ENCODE results near the gene CMC1. TPM values are rescaled to one million over a fixed set of nuclear protein-coding genes. Genes with fewer than 3 reads are reported as not detected.
"Not testable (repeated sequence)": the region's sequence is repeated elsewhere in the genome, so short reads cannot be mapped to it uniquely, and the experiment has no call there.

Gene CMC1
- total RNA-seq, 1 donor from 2014 or later: 21.6 TPM

GRCh38 chr3:28268989-28269388 is 27.6 kb downstream of the CMC1 start:
- DNase-seq (ENCODE audit: extremely low spot score in 2 of 2): no peak
- Histone ChIP-seq H3K4me1 (no peaks in the 10 kb centered on the region), H3K36me3 (peaks cover 0 to 25% of the 10 kb centered on the region in 2 donors), H3K9me3 (peaks cover 9% of the 10 kb centered on the region), H3K27me3 (no peaks in the 10 kb centered on the region), H3K4me3 (no peak overlapping the region), H3K27ac (no peak overlapping the region)
- intact Hi-C loops (cut with DNase I): no loop called here
- TF ChIP-seq CTCF (IDR thresholded peaks at IDR 0.05) (no peak), POLR2AphosphoS5 (IDR thresholded peaks at IDR 0.05; ENCODE audit: insufficient read depth in 1 of 2, low read depth in 1 of 2) (no peak), POLR2A (IDR thresholded peaks at IDR 0.05) (no peak)

- H3K36me3 ChIP-seq: peaks cover 0 to 25% of the 10 kb centered on the region in 2 donors
- H3K9me3 ChIP-seq; H3K27ac ChIP-seq; H3K4me3 ChIP-seq; DNase-seq (ENCODE audit: extremely low spot score in 2 of 2); H3K4me1 ChIP-seq; intact Hi-C loops (cut with DNase I); H3K27me3 ChIP-seq: not testable (repeated sequence)
Measured at GRCh38 chr3:28269884-28270283, 28.5 kb downstream of the CMC1 start.

- no peaks in the 10 kb centered on the region for H3K4me1 ChIP-seq
- no peak overlapping the region for H3K27ac ChIP-seq
- H3K36me3 ChIP-seq: peaks cover 0 to 25% of the 10 kb centered on the region in 2 donors
- no peaks in the 10 kb centered on the region for H3K27me3 ChIP-seq
- TF ChIP-seq POLR2A (IDR thresholded peaks at IDR 0.05) (no peak), POLR2AphosphoS5 (IDR thresholded peaks at IDR 0.05; ENCODE audit: insufficient read depth in 1 of 2, low read depth in 1 of 2) (no peak)
- intact Hi-C loops (cut with DNase I): no loop called here
- H3K4me3 ChIP-seq: no peak overlapping the region
- peaks cover 9% of the 10 kb centered on the region for H3K9me3 ChIP-seq
- DNase-seq (ENCODE audit: extremely low spot score in 2 of 2): no peak
Measured at GRCh38 chr3:28273837-28274236, 32.4 kb downstream of the CMC1 start.

- TF ChIP-seq POLR2A (IDR thresholded peaks at IDR 0.05) (no peak), POLR2AphosphoS5 (IDR thresholded peaks at IDR 0.05; ENCODE audit: insufficient read depth in 1 of 2, low read depth in 1 of 2) (no peak), CTCF (IDR thresholded peaks at IDR 0.05) (no peak)
- Histone ChIP-seq H3K27me3 (no peaks in the 10 kb centered on the region), H3K36me3 (no peaks in the 10 kb centered on the region), H3K4me1 (no peaks in the 10 kb centered on the region), H3K4me3 (no peak overlapping the region), H3K9me3 (no peaks in the 10 kb centered on the region), H3K27ac (no peak overlapping the region)
- no peak for DNase-seq (ENCODE audit: extremely low spot score in 2 of 2)
- intact Hi-C loops (cut with DNase I): no loop called here
Measured at GRCh38 chr3:28278918-28279317, 37.5 kb downstream of the CMC1 start.

- DNase-seq (ENCODE audit: extremely low spot score in 2 of 2): no peak
- H3K9me3 ChIP-seq: no peaks in the 10 kb centered on the region
- intact Hi-C loops (cut with DNase I): no loop called here
- H3K27ac ChIP-seq: no peak overlapping the region
- H3K27me3 ChIP-seq: no peaks in the 10 kb centered on the region
- H3K36me3 ChIP-seq: no peaks in the 10 kb centered on the region
- TF ChIP-seq POLR2A (IDR thresholded peaks at IDR 0.05) (no peak), POLR2AphosphoS5 (IDR thresholded peaks at IDR 0.05; ENCODE audit: insufficient read depth in 1 of 2, low read depth in 1 of 2) (no peak), CTCF (IDR thresholded peaks at IDR 0.05) (no peak)
- H3K4me3 ChIP-seq: no peak overlapping the region
- H3K4me1 ChIP-seq: no peaks in the 10 kb centered on the region
Measured at GRCh38 chr3:28279770-28280169, 38.4 kb downstream of the CMC1 start.

- TF ChIP-seq POLR2A (IDR thresholded peaks at IDR 0.05) (no peak), CTCF (IDR thresholded peaks at IDR 0.05) (no peak), POLR2AphosphoS5 (IDR thresholded peaks at IDR 0.05; ENCODE audit: insufficient read depth in 1 of 2, low read depth in 1 of 2) (no peak)
- DNase-seq (ENCODE audit: extremely low spot score in 2 of 2): no peak
- no peaks in the 10 kb centered on the region for H3K27me3 ChIP-seq
- H3K4me1 ChIP-seq: no peaks in the 10 kb centered on the region
- no peak overlapping the region for H3K27ac ChIP-seq
- intact Hi-C loops (cut with DNase I): no loop called here
- no peaks in the 10 kb centered on the region for H3K9me3 ChIP-seq
- no peak overlapping the region for H3K4me3 ChIP-seq
- no peaks in the 10 kb centered on the region for H3K36me3 ChIP-seq
Measured at GRCh38 chr3:28280781-28281180, 39.4 kb downstream of the CMC1 start.

Data from vagina (tissue), 2 donors.